Stimulated activated naive CD8-positive, alpha-beta T cell treated with anti-CD3 and anti-CD28 coated beads, Interleukin-15, amount 100 ng/mL, for 72 hours (primary cell): ENCODE results near the gene CALN1.

Experiments used
- ATAC-seq: fragments of 150-1000 bp; cut with Tn5 transposase; 2 replicates; pipeline ENCODE4 v1.10.0; 2021; ENCODE audit warnings: mild to moderate bottlenecking, moderate library complexity
- DNase-seq, 2 donors: peaks; one replicate each; pipeline ENCODE4 v3.0.0; 2021 to 2022
- H3K27ac Mint-ChIP-seq, 2 donors: one replicate each; pipeline ENCODE4 v1.8.0; 2022; ENCODE audit warnings: mild to moderate bottlenecking in 2 of 2, mixed read lengths in 2 of 2, moderate library complexity in 2 of 2
- H3K27me3 Mint-ChIP-seq: one replicate; pipeline ENCODE4 v1.8.0; 2022; ENCODE audit warnings: mixed read lengths
- H3K4me1 Mint-ChIP-seq: one replicate; pipeline ENCODE4 v1.8.0; 2022; ENCODE audit warnings: mild to moderate bottlenecking, mixed read lengths
- H3K4me3 Mint-ChIP-seq, 2 donors: one replicate each; pipeline ENCODE4 v1.8.0; 2022; ENCODE audit warnings: mild to moderate bottlenecking in 2 of 2, mixed read lengths in 2 of 2, moderate library complexity in 1 of 2
- H3K9me3 Mint-ChIP-seq, 2 donors: one replicate each; pipeline ENCODE4 v1.8.0; 2022; ENCODE audit warnings: mixed read lengths in 2 of 2

Gene CALN1

GRCh38 chr7:72272479-72272878 lies 139.7 kb downstream of the CALN1 start:
- Mint-ChIP-seq H3K4me3 (no peak overlapping the region), H3K4me1 (no peaks in the 10 kb centered on the region), H3K27me3 (no peaks in the 10 kb centered on the region), H3K9me3 (peaks cover 22 to 61% of the 10 kb centered on the region in 2 donors), H3K27ac (no peak overlapping the region)
- DNase-seq (no peak), ATAC-seq (no peak)

GRCh38 chr7:72268796-72269195 lies 143.3 kb downstream of the CALN1 start:
- Mint-ChIP-seq H3K9me3 (peaks cover 18 to 41% of the 10 kb centered on the region in 2 donors), H3K27ac (peak overlapping the region in 1 of 2 donors; percentile 83), H3K27me3 (no peaks in the 10 kb centered on the region), H3K4me3 (no peak overlapping the region), H3K4me1 (no peaks in the 10 kb centered on the region)
- no peak for ATAC-seq
- no peak for DNase-seq

GRCh38 chr7:72268090-72268489 lies 144.0 kb downstream of the CALN1 start:
- no peaks in the 10 kb centered on the region for H3K4me1 Mint-ChIP-seq
- no peaks in the 10 kb centered on the region for H3K27me3 Mint-ChIP-seq
- peaks cover 18 to 41% of the 10 kb centered on the region in 2 donors for H3K9me3 Mint-ChIP-seq
- H3K4me3 Mint-ChIP-seq: no peak overlapping the region
- ATAC-seq (no peak), DNase-seq (no peak)
- H3K27ac Mint-ChIP-seq: no peak overlapping the region

- Mint-ChIP-seq H3K4me3 (no peak overlapping the region), H3K27me3 (no peaks in the 10 kb centered on the region), H3K9me3 (peaks cover 13 to 34% of the 10 kb centered on the region in 2 donors)
Observed at GRCh38 chr7:72267291-72267800, 144.8 kb downstream of the CALN1 start.

GRCh38 chr7:72266771-72267170 lies 145.4 kb downstream of the CALN1 start:
- DNase-seq (no peak), ATAC-seq (no peak)
- Mint-ChIP-seq H3K27me3 (no peaks in the 10 kb centered on the region), H3K27ac (peak overlapping the region in 1 of 2 donors; percentile 82), H3K9me3 (peaks cover 13 to 33% of the 10 kb centered on the region in 2 donors), H3K4me3 (no peak overlapping the region), H3K4me1 (no peaks in the 10 kb centered on the region)

More at GRCh38 chr7:72267291-72267800, 144.8 kb downstream of the CALN1 start:
- DNase-seq (no peak), ATAC-seq (no peak)
- Mint-ChIP-seq H3K4me1 (no peaks in the 10 kb centered on the region), H3K27ac (peak overlapping the region in 1 of 2 donors; percentile 82)

GRCh38 chr7:72265071-72265904 lies 146.8 kb downstream of the CALN1 start:
- Mint-ChIP-seq H3K4me1 (no peaks in the 10 kb centered on the region), H3K9me3 (peaks cover 13 to 24% of the 10 kb centered on the region in 2 donors), H3K27me3 (no peaks in the 10 kb centered on the region), H3K4me3 (no peak overlapping the region), H3K27ac (no peak overlapping the region)
- ATAC-seq (no peak), DNase-seq (no peak)

- Mint-ChIP-seq H3K4me1 (no peaks in the 10 kb centered on the region), H3K9me3 (peaks cover 4 to 16% of the 10 kb centered on the region in 2 donors), H3K4me3 (no peak overlapping the region), H3K27ac (no peak overlapping the region), H3K27me3 (no peaks in the 10 kb centered on the region)
- ATAC-seq: no peak
- DNase-seq: no peak
Observed at GRCh38 chr7:72260406-72260805, 151.7 kb downstream of the CALN1 start.

- no peak for DNase-seq
- no peak for ATAC-seq
- Mint-ChIP-seq H3K27ac (no peak overlapping the region), H3K27me3 (no peaks in the 10 kb centered on the region), H3K9me3 (peaks cover 4 to 8% of the 10 kb centered on the region in 2 donors), H3K4me1 (no peaks in the 10 kb centered on the region), H3K4me3 (no peak overlapping the region)
Observed at GRCh38 chr7:72258074-72258473, 154.1 kb downstream of the CALN1 start.

- H3K4me1 Mint-ChIP-seq: no peaks in the 10 kb centered on the region
- H3K9me3 Mint-ChIP-seq: peaks cover 9 to 25% of the 10 kb centered on the region in 2 donors
- ATAC-seq: no peak
- no peaks in the 10 kb centered on the region for H3K27me3 Mint-ChIP-seq
- H3K4me3 Mint-ChIP-seq: no peak overlapping the region
- H3K27ac Mint-ChIP-seq: no peak overlapping the region
- no peak for DNase-seq
Observed at GRCh38 chr7:72254455-72254854, 157.7 kb downstream of the CALN1 start.

- H3K9me3 Mint-ChIP-seq: peaks cover 11 to 31% of the 10 kb centered on the region in 2 donors
- no peaks in the 10 kb centered on the region for H3K4me1 Mint-ChIP-seq
- H3K27ac Mint-ChIP-seq: no peak overlapping the region
- no peaks in the 10 kb centered on the region for H3K27me3 Mint-ChIP-seq
- no peak for DNase-seq
- ATAC-seq: no peak
- no peak overlapping the region for H3K4me3 Mint-ChIP-seq
Observed at GRCh38 chr7:72249106-72249505, 163.0 kb downstream of the CALN1 start.

GRCh38 chr7:72244826-72245398 lies 167.2 kb downstream of the CALN1 start:
- Mint-ChIP-seq H3K4me3 (no peak overlapping the region), H3K4me1 (no peaks in the 10 kb centered on the region), H3K27me3 (no peaks in the 10 kb centered on the region), H3K9me3 (peaks cover 12 to 16% of the 10 kb centered on the region in 2 donors), H3K27ac (no peak overlapping the region)
- no peak for ATAC-seq
- DNase-seq: no peak

- ATAC-seq (no peak), DNase-seq (no peak)
- Mint-ChIP-seq H3K4me1 (no peaks in the 10 kb centered on the region), H3K9me3 (peaks cover 8 to 10% of the 10 kb centered on the region in 2 donors), H3K27ac (no peak overlapping the region), H3K27me3 (no peaks in the 10 kb centered on the region), H3K4me3 (no peak overlapping the region)
Observed at GRCh38 chr7:72243329-72243728, 168.8 kb downstream of the CALN1 start.

GRCh38 chr7:72235351-72235750 lies 176.8 kb downstream of the CALN1 start:
- DNase-seq (no peak), ATAC-seq (no peak)
- Mint-ChIP-seq H3K9me3 (no peaks in the 10 kb centered on the region), H3K4me3 (no peak overlapping the region), H3K27ac (no peak overlapping the region), H3K27me3 (no peaks in the 10 kb centered on the region), H3K4me1 (no peaks in the 10 kb centered on the region)

- ATAC-seq: no peak
- DNase-seq: no peak
- H3K9me3 Mint-ChIP-seq: no peaks in the 10 kb centered on the region
- no peaks in the 10 kb centered on the region for H3K4me1 Mint-ChIP-seq
- no peak overlapping the region for H3K4me3 Mint-ChIP-seq
- no peak overlapping the region for H3K27ac Mint-ChIP-seq
- H3K27me3 Mint-ChIP-seq: no peaks in the 10 kb centered on the region
Observed at GRCh38 chr7:72234086-72234485, 178.1 kb downstream of the CALN1 start.

- no peaks in the 10 kb centered on the region for H3K27me3 Mint-ChIP-seq
- no peak for DNase-seq
- H3K27ac Mint-ChIP-seq: no peak overlapping the region
- no peak overlapping the region for H3K4me3 Mint-ChIP-seq
- no peaks in the 10 kb centered on the region for H3K9me3 Mint-ChIP-seq
- H3K4me1 Mint-ChIP-seq: no peaks in the 10 kb centered on the region
- no peak for ATAC-seq
Observed at GRCh38 chr7:72230281-72230680, 181.9 kb downstream of the CALN1 start.

GRCh38 chr7:72223351-72223750 lies 188.8 kb downstream of the CALN1 start:
- Mint-ChIP-seq H3K27ac (no peak overlapping the region), H3K9me3 (peaks cover 4 to 12% of the 10 kb centered on the region in 2 donors), H3K4me1 (no peaks in the 10 kb centered on the region), H3K27me3 (no peaks in the 10 kb centered on the region), H3K4me3 (no peak overlapping the region)
- ATAC-seq (no peak), DNase-seq (no peak)
